PC-3 (cell line): ENCODE data around the gene BRD4. TPM values are rescaled to one million over a fixed set of nuclear protein-coding genes. Genes with fewer than 3 reads are reported as not detected.

Source experiments
- ATAC-seq: fragments of 200-7000 bp; cut with Tn5 transposase; 2 replicates; pipeline ENCODE4 v1.9.1; 2020; ENCODE audit warnings: mild to moderate bottlenecking, moderate library complexity
- BruUV-seq: library from RNA; stranded (reverse); fragments of 400-500 nt; replicated peaks from 2 replicates; lab custom pipeline; 2021; lab: Mats Ljungman, UMichigan
- CTCF ChIA-PET: fragments of 300-600 bp; sonication (Branson Sonifier 250); formaldehyde crosslinking; loops from one replicate; lab custom pipeline; 2022; ENCODE audit warnings: antibody characterized with exemption; lab: Charles Lee
- POLR2A ChIA-PET: fragments of 300-600 bp; sonication (Branson Sonifier 250); formaldehyde crosslinking; loops from one replicate; lab custom pipeline; 2022; ENCODE audit warnings: antibody characterized with exemption; ENCODE audit not compliant: unreplicated experiment; lab: Charles Lee
- DNase-seq: peaks from one replicate; pipeline ENCODE4 v3.0.0-alpha.2; 2015
- H2AFZ ChIP-seq: fragments of 300-600 bp; sonication (generic); 2 replicates; pipeline ENCODE4 v1.6.0; 2016; ENCODE audit warnings: antibody characterized with exemption, low read length
- H3F3A ChIP-seq: fragments of 300-600 bp; sonication (generic); one replicate; pipeline ENCODE4 v1.6.0; 2017; ENCODE audit warnings: antibody characterized with exemption, low read length, control low read depth, mild to moderate bottlenecking; ENCODE audit not compliant: unreplicated experiment
- H3K27ac ChIP-seq: fragments of 300-600 bp; sonication (generic); 2 replicates; pipeline ENCODE4 v1.5.1; 2016; ENCODE audit warnings: mild to moderate bottlenecking, low read length
- H3K27me3 ChIP-seq: fragments of 300-600 bp; sonication (generic); 2 replicates; pipeline ENCODE4 v1.6.1; 2016; ENCODE audit warnings: low read length, mixed read lengths
- H3K36me3 ChIP-seq: fragments of 300-600 bp; sonication (generic); 2 replicates; pipeline ENCODE4 v1.6.1; 2016; ENCODE audit warnings: low read depth, mixed run types, low read length, mixed read lengths
- H3K4me1 ChIP-seq: fragments of 300-600 bp; sonication (generic); 2 replicates; pipeline ENCODE4 v1.5.1; 2016; ENCODE audit warnings: low read length; ENCODE audit not compliant: insufficient read depth
- H3K4me2 ChIP-seq: fragments of 300-600 bp; sonication (generic); 2 replicates; pipeline ENCODE4 v1.6.0; 2016; ENCODE audit warnings: low read length
- H3K4me3 ChIP-seq: fragments of 300-600 bp; sonication (generic); 2 replicates; pipeline ENCODE4 v1.5.1; 2016; ENCODE audit warnings: mild to moderate bottlenecking, low read length, mixed read lengths
- H3K79me2 ChIP-seq: fragments of 300-600 bp; sonication (generic); 2 replicates; pipeline ENCODE4 v1.6.1; 2017; ENCODE audit warnings: low read length, mixed read lengths
- H3K9ac ChIP-seq: fragments of 300-600 bp; sonication (generic); 2 replicates; pipeline ENCODE4 v1.6.0; 2016; ENCODE audit warnings: mild to moderate bottlenecking, low read length
- H3K9me2 ChIP-seq: fragments of 300-600 bp; sonication (generic); replicated peaks from 2 replicates; pipeline ENCODE4 v1.6.1; 2016; ENCODE audit warnings: mixed run types, low read length, mixed read lengths
- H3K9me3 ChIP-seq: fragments of 300-600 bp; sonication (generic); 2 replicates; pipeline ENCODE4 v1.6.1; 2016; ENCODE audit warnings: low read length, mixed read lengths
- H4K20me1 ChIP-seq: fragments of 300-600 bp; sonication (generic); 2 replicates; pipeline ENCODE4 v1.6.1; 2016; ENCODE audit warnings: low read length, mixed read lengths
- EZH2 ChIP-seq: fragments of 300-600 bp; sonication (generic); IDR thresholded peaks from one replicate; pipeline ENCODE4 v1.6.1; 2017; ENCODE audit warnings: antibody characterized with exemption, mild to moderate bottlenecking, low read length; ENCODE audit not compliant: unreplicated experiment
- EZH2phosphoT487 ChIP-seq: fragments of 300-600 bp; sonication (generic); IDR thresholded peaks from 2 replicates; pipeline ENCODE4 v1.6.1; 2018; ENCODE audit warnings: mild to moderate bottlenecking, antibody characterized with exemption, low read length, borderline replicate concordance
- intact Hi-C: fragments of 100-400 bp; cut with micrococcal nuclease; formaldehyde crosslinking; loops from 2 replicates; pipeline ENCODE4 v1.9.0; 2023
- total RNA-seq: library from RNA; depleted of rRNA; stranded (reverse); fragments of >200 nt; gene quantifications from 2 replicates; pipeline ENCODE4 v1.2.3, GENCODE V29; 2014
- TF ChIP-seq, protein P1 (sequence below): fragments of 300-600 bp; sonication (generic); conservative IDR thresholded peaks from 2 replicates; pipeline ENCODE4 v1.5.1; 2017; ENCODE audit warnings: antibody characterized with exemption, low read depth, mild to moderate bottlenecking, low read length

The BRD4 gene
- total RNA-seq, 1 experiment from 2014 or later, result 20.9 TPM

DNA sequence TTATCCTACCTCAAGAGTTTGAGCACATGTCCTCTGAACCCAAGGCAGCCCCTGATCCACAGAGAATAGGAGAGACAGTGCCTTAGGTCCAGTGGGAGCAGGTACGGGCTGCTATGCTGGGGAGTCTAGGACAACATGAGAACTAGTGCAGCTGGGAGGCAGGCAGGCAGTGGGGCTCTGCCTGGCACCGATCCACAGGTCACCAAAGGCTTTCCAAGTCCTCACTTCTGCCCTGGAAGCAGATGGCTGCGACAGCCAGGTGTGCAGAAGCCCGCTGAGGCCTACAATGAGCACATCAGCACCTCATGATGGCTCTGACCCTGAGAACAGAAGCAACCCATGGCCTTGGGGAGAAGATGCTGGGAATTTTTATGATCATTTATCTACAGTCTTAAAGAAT, 70.3 kb downstream of the BRD4 start:
- H3K9me2 ChIP-seq, result no peaks in the 10 kb centered on the region
- no TSS peak for BruUV-seq
- no peaks in the 10 kb centered on the region for H3K9me3 ChIP-seq
- no peaks in the 10 kb centered on the region for H3K27me3 ChIP-seq
- no peak overlapping the region for H3K4me2 ChIP-seq
- no peaks in the 10 kb centered on the region for H3F3A ChIP-seq
- ATAC-seq (no peak), DNase-seq (no peak)
- 0 out of 2 replicates have a peak, but pooled peaks cover 6% of the 10 kb centered on the region for H3K4me1 ChIP-seq
- CTCF ChIA-PET, result interaction anchor here (0.6 kb wide), 1 partner anchor 93 kb away, joined by 3 read pairs; no protein-coding TSS in a partner anchor
- H3K79me2 ChIP-seq, result peaks cover 46% of the 10 kb centered on the region
- no peak overlapping the region for H3K4me3 ChIP-seq
- intact Hi-C loops, result loop anchor here (5.0 to 10.0 kb wide), 2 partner anchors 70 to 153 kb away; partner anchors contain the start of genes AKAP8L and BRD4
- H3K27ac ChIP-seq, result no peak overlapping the region
- H3K9ac ChIP-seq, result no peak overlapping the region
- peaks cover 17% of the 10 kb centered on the region for H4K20me1 ChIP-seq
- H3K36me3 ChIP-seq, result peaks cover 76% of the 10 kb centered on the region
- no peak overlapping the region for H2AFZ ChIP-seq
- TF ChIP-seq, protein P1, sequence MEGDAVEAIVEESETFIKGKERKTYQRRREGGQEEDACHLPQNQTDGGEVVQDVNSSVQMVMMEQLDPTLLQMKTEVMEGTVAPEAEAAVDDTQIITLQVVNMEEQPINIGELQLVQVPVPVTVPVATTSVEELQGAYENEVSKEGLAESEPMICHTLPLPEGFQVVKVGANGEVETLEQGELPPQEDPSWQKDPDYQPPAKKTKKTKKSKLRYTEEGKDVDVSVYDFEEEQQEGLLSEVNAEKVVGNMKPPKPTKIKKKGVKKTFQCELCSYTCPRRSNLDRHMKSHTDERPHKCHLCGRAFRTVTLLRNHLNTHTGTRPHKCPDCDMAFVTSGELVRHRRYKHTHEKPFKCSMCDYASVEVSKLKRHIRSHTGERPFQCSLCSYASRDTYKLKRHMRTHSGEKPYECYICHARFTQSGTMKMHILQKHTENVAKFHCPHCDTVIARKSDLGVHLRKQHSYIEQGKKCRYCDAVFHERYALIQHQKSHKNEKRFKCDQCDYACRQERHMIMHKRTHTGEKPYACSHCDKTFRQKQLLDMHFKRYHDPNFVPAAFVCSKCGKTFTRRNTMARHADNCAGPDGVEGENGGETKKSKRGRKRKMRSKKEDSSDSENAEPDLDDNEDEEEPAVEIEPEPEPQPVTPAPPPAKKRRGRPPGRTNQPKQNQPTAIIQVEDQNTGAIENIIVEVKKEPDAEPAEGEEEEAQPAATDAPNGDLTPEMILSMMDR, result no peak
- no peak for TF ChIP-seq EZH2
- TF ChIP-seq EZH2phosphoT487, result no peak
- POLR2A ChIA-PET, result no interaction called here

DNA sequence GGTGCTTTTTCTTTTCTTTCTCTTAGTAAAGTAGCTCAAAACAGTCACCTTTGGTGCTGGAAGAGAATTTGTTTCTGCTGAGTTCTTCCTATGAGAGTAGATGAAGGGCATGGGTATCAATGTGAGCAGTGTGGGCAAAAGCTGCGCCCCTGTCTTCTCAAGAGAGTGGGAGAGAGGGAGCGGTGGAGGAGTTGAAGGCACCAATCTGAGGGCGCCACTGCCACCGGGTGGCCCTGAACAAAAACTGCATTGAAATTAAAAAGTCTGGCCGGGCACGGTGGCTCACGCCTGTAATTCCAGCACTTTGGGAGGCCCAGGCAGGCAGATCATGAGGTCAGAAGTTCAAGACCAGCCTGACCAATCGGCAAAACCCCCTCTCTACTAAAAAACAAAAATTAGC, 71.4 kb downstream of the BRD4 start:
- Histone ChIP-seq H2AFZ (no peak overlapping the region), H3F3A (no peaks in the 10 kb centered on the region), H3K27me3 (no peaks in the 10 kb centered on the region), H3K36me3 (peaks cover 82% of the 10 kb centered on the region), H3K9ac (no peak overlapping the region), H3K4me3 (no peak overlapping the region), H3K9me2 (no peaks in the 10 kb centered on the region), H3K9me3 (no peaks in the 10 kb centered on the region), H3K4me2 (no peak overlapping the region), H3K4me1 (0 out of 2 replicates have a peak, but pooled peaks cover 5% of the 10 kb centered on the region), H3K27ac (no peak overlapping the region), H3K79me2 (peaks cover 36% of the 10 kb centered on the region), H4K20me1 (peaks cover 9% of the 10 kb centered on the region; the same call in 1 of the 2 replicates)
- intact Hi-C loops, result loop anchor here (5.0 to 10.0 kb wide), 2 partner anchors 71 to 154 kb away; partner anchors contain the start of genes AKAP8L and BRD4
- ChIA-PET CTCF (no interaction called here), POLR2A (no interaction called here)
- TF ChIP-seq, protein P1, result peak; percentile 57
- TF ChIP-seq EZH2 (no peak), EZH2phosphoT487 (no peak)
- DNase-seq, result peak; percentile 18
- ATAC-seq, result no peak
- no TSS peak for BruUV-seq

DNA sequence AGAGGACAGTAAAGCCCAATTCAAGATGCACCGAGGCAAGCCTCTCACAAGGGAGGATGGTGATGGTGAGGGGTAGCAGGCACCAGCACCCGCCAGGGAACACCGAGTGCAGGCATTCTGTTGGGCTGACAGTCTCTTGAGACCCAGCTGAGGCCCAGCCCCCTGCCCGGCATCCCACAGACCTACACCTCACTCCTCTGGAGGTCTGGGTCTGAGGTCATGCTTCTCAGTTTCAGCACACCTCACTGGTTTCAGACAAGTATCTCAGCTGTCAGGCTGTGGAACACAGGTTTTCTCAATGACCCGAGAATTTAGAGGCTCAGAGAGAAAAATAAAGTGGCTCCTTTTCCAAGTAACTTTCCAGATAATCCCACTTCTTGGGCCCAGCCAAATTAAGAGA, 72.4 kb downstream of the BRD4 start:
- Histone ChIP-seq H3K79me2 (peaks cover 30% of the 10 kb centered on the region), H3K4me1 (no peaks in the 10 kb centered on the region), H3K9ac (no peak overlapping the region), H3F3A (no peaks in the 10 kb centered on the region), H3K27me3 (no peaks in the 10 kb centered on the region), H3K4me2 (no peak overlapping the region), H4K20me1 (peaks cover 9% of the 10 kb centered on the region; the same call in 1 of the 2 replicates), H3K9me2 (no peaks in the 10 kb centered on the region), H2AFZ (no peak overlapping the region), H3K27ac (no peak overlapping the region), H3K36me3 (peaks cover 87% of the 10 kb centered on the region), H3K4me3 (no peak overlapping the region), H3K9me3 (no peaks in the 10 kb centered on the region)
- TF ChIP-seq EZH2phosphoT487, result no peak
- CTCF ChIA-PET, result no interaction called here
- DNase-seq (no peak), ATAC-seq (no peak)
- intact Hi-C loops, result loop anchor here (5.0 to 10.0 kb wide), 2 partner anchors 72 to 155 kb away; partner anchors contain the start of genes AKAP8L and BRD4
- POLR2A ChIA-PET, result no interaction called here
- BruUV-seq, result no TSS peak
